Body of pancreas (tissue), 4 donors: ENCODE data around the gene TENM4.

Experiments used
- POLR2A ChIP-seq, 3 donors: fragments of 450-650 bp; IDR thresholded peaks; one replicate each; pipeline ENCODE4 v1.6.1; 2016; ENCODE audit warnings: antibody characterized with exemption in 3 of 3, mild to moderate bottlenecking in 2 of 3
- TF ChIP-seq, protein P1 (sequence below), 7 experiments: fragments of 450-650 bp in 4 of 7; fragments of 200-600 bp in 3 of 7; sonication (generic) in 3 of 7; IDR thresholded peaks; one replicate each; pipeline ENCODE4 v1.5.1; 2016 to 2019; ENCODE audit warnings: antibody characterized with exemption in 7 of 7

DNA sequence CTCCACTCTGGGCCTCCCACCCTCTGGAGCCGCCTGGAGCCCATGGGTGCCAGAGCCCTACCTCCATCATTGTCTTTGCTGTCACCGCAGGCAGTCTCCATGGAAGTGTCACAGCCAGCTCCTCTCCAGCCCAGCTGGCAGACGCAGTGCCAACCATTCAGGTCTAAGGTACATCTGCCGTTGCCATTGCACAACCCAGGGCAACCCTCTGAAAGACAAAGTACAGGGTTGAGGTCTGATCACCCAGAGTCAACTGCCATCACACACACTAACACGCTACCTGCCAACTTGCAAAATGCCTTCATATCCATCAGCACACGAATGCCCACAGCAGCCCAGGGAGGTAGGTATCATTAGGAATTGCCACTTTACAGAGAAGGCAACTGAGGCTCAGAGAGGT, 669.9 kb downstream of the TENM4 start:
- TF ChIP-seq, protein P1, sequence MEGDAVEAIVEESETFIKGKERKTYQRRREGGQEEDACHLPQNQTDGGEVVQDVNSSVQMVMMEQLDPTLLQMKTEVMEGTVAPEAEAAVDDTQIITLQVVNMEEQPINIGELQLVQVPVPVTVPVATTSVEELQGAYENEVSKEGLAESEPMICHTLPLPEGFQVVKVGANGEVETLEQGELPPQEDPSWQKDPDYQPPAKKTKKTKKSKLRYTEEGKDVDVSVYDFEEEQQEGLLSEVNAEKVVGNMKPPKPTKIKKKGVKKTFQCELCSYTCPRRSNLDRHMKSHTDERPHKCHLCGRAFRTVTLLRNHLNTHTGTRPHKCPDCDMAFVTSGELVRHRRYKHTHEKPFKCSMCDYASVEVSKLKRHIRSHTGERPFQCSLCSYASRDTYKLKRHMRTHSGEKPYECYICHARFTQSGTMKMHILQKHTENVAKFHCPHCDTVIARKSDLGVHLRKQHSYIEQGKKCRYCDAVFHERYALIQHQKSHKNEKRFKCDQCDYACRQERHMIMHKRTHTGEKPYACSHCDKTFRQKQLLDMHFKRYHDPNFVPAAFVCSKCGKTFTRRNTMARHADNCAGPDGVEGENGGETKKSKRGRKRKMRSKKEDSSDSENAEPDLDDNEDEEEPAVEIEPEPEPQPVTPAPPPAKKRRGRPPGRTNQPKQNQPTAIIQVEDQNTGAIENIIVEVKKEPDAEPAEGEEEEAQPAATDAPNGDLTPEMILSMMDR (IDR thresholded peaks at IDR 0.05), result no peak
- TF ChIP-seq POLR2A (IDR thresholded peaks at IDR 0.05), result no peak
